ENCODE results near the gene TVP23A. TPM values are rescaled to one million over a fixed set of nuclear protein-coding genes. Genes with fewer than 3 reads are reported as not detected.

The TVP23A gene
- total RNA-seq, 4 donors from 2014 or later, result not detected

- Histone ChIP-seq H3K27me3 (no peaks in the 10 kb centered on the region), H3K4me3 (no peak overlapping the region), H3K4me1 (peaks cover 7 to 13% of the 10 kb centered on the region in 2 donors), H3K27ac (peak overlapping the region in 1 of 4 donors; percentile 67), H3K36me3 (no peaks in the 10 kb centered on the region), H3K9me3 (no peaks in the 10 kb centered on the region)
- DNase-seq (peak; percentile 76 to 82), ATAC-seq (peak; percentile 98 to 99)
- no peak for TF ChIP-seq CTCF (IDR thresholded peaks at IDR 0.05 in 4 of 5, conservative IDR thresholded peaks at IDR 0.05 in 1 of 5)
- no peak for TF ChIP-seq POLR2A (IDR thresholded peaks at IDR 0.05)
- intact Hi-C loops (cut with DNase I; ENCODE audit: low total_unique reads) (loop anchor here (2.0 kb wide), 1 partner anchor 473 kb away; no protein-coding TSS in a partner anchor), in situ Hi-C loops (cut with MboI; ENCODE audit: low sequenced_read_pairs in 4 of 4) (loop anchor here in 3 of 4 donors (5.0 to 10.0 kb wide), 2 partner anchors 217 to 475 kb away; no protein-coding TSS in a partner anchor)
Observed at GRCh38 chr16:10729104-10730048, 89.2 kb downstream of the TVP23A start.

- no peaks in the 10 kb centered on the region for H3K27me3 ChIP-seq
- TF ChIP-seq POLR2A (IDR thresholded peaks at IDR 0.05) (no peak), CTCF (IDR thresholded peaks at IDR 0.05 in 4 of 5, conservative IDR thresholded peaks at IDR 0.05 in 1 of 5) (no peak)
- intact Hi-C loops (cut with DNase I; ENCODE audit: low total_unique reads) (loop anchor here (2.0 kb wide), 1 partner anchor 471 kb away; no protein-coding TSS in a partner anchor), in situ Hi-C loops (cut with MboI; ENCODE audit: low sequenced_read_pairs in 4 of 4) (no loop called here)
- no peak overlapping the region for H3K4me3 ChIP-seq
- DNase-seq, result no peak
- H3K27ac ChIP-seq, result peak overlapping the region in 1 of 4 donors; percentile 67
- ATAC-seq, result peak; percentile 15 to 53
- H3K4me1 ChIP-seq, result peaks cover 7 to 13% of the 10 kb centered on the region in 2 donors
- no peaks in the 10 kb centered on the region for H3K36me3 ChIP-seq
- no peaks in the 10 kb centered on the region for H3K9me3 ChIP-seq
Observed at GRCh38 chr16:10728003-10728887, 90.3 kb downstream of the TVP23A start.

Other genes starting within 250 kb of the TVP23A start
- 10 to 100 TPM in 3 of 4 donors, 1 to 10 TPM in 1; 7.9 to 13.5 (median 11.7) TPM for gene EMP2, start 238.2 kb downstream of the TVP23A start, total RNA-seq
- gene TEKT5, start 123.9 kb downstream of the TVP23A start, total RNA-seq, result not detected
- 10 to 100 TPM; 19.2 to 38.5 (median 26.9) TPM for gene NUBP1, start 75.0 kb downstream of the TVP23A start, total RNA-seq
- gene CIITA, start 58.4 kb upstream of the TVP23A start, total RNA-seq, result 1 to 10 TPM; 2.3 to 9.1 (median 5.1) TPM
- 100 to 1,000 TPM in 3 of 4 donors, 10 to 100 TPM in 1; 83.9 to 184 (median 127) TPM for gene DEXI, start 123.7 kb upstream of the TVP23A start, total RNA-seq
- gene CLEC16A, start 125.8 kb upstream of the TVP23A start, total RNA-seq, result 10 to 100 TPM; 24.5 to 33.0 (median 29.3) TPM

Data from gastrocnemius medialis (tissue), 4 donors.